Head of caudate nucleus (tissue), 42 donors: ENCODE measurements around the gene SLC14A1.
A peak's percentile ranks its signal among the peaks of the same experiment; 100 is the strongest.

Experiments used
- DNase-seq, 42 donors: peaks; one replicate each; pipeline versions ENCODE4 v3.0.0 to v3.0.0-alpha.2; 2020 to 2021; ENCODE audit warnings: mixed read lengths in 7 of 42
- intact Hi-C: fragments of 100-400 bp; cut with DNase I; formaldehyde crosslinking; loops from one replicate; pipeline ENCODE4 v1.15.0; 2022

Gene SLC14A1

GRCh38 chr18:45723567-45724355 is at the start of gene SLC14A1:
SLC14A1 (plus strand) TSS chr18:45724181; CDS start chr18:45730321, 6,140 bp downstream.
- intact Hi-C loops: no loop called here
- DNase-seq: peak in 13 of 42 donors; percentile 5 to 51 (median 27)

GRCh38 chr18:45677276-45677807 is 46.6 kb upstream of the SLC14A1 start:
- intact Hi-C loops: no loop called here
- peak in 1 of 42 donors; percentile 23 for DNase-seq

GRCh38 chr18:45678441-45678840 is 45.5 kb upstream of the SLC14A1 start:
- no peak for DNase-seq
- intact Hi-C loops: no loop called here

GRCh38 chr18:45678850-45679249 is 45.1 kb upstream of the SLC14A1 start:
- no peak for DNase-seq
- intact Hi-C loops: no loop called here

GRCh38 chr18:45680066-45680690 is 43.8 kb upstream of the SLC14A1 start:
- DNase-seq: no peak
- intact Hi-C loops: no loop called here

- DNase-seq: no peak
- intact Hi-C loops: no loop called here
Observed at GRCh38 chr18:45682181-45682580, 41.8 kb upstream of the SLC14A1 start.

GRCh38 chr18:45684341-45685115 is 39.5 kb upstream of the SLC14A1 start:
- intact Hi-C loops: no loop called here

GRCh38 chr18:45686891-45687611 is 36.9 kb upstream of the SLC14A1 start:
- intact Hi-C loops: no loop called here
- no peak for DNase-seq

More at GRCh38 chr18:45684341-45685115, 39.5 kb upstream of the SLC14A1 start:
- no peak for DNase-seq

- DNase-seq: no peak
- intact Hi-C loops: no loop called here
Observed at GRCh38 chr18:45687621-45688020, 36.4 kb upstream of the SLC14A1 start.

- intact Hi-C loops: no loop called here
- no peak for DNase-seq
Observed at GRCh38 chr18:45688113-45688512, 35.9 kb upstream of the SLC14A1 start.

- peak in 32 of 42 donors; percentile 14 to 71 (median 46) for DNase-seq
- intact Hi-C loops: no loop called here
Observed at GRCh38 chr18:45688833-45689232, 35.1 kb upstream of the SLC14A1 start.

- no peak for DNase-seq
- intact Hi-C loops: no loop called here
Observed at GRCh38 chr18:45689396-45689795, 34.6 kb upstream of the SLC14A1 start.

GRCh38 chr18:45690975-45691815 is 32.8 kb upstream of the SLC14A1 start:
- intact Hi-C loops: loop anchor here (10.0 kb wide), 1 partner anchor 184 kb away; no protein-coding TSS in a partner anchor
- DNase-seq: peak; percentile 60 to 92 (median 83)

GRCh38 chr18:45691816-45692179 is 32.2 kb upstream of the SLC14A1 start:
- no peak for DNase-seq
- intact Hi-C loops: loop anchor here (10.0 kb wide), 1 partner anchor 183 kb away; no protein-coding TSS in a partner anchor

GRCh38 chr18:45702708-45703265 is 21.2 kb upstream of the SLC14A1 start:
- DNase-seq: no peak
- intact Hi-C loops: no loop called here

GRCh38 chr18:45708831-45709230 is 15.2 kb upstream of the SLC14A1 start:
- DNase-seq: no peak
- intact Hi-C loops: no loop called here

- intact Hi-C loops: no loop called here
Observed at GRCh38 chr18:45712061-45712460, 11.9 kb upstream of the SLC14A1 start.

GRCh38 chr18:45713239-45713638 is 10.7 kb upstream of the SLC14A1 start:
- no peak for DNase-seq
- intact Hi-C loops: no loop called here

More at GRCh38 chr18:45712061-45712460, 11.9 kb upstream of the SLC14A1 start:
- DNase-seq: no peak
